Putamen (tissue), 1 donor: Measurements from ENCODE around the gene RFX3.

ENCODE experiments used
- DNase-seq: peaks from one replicate; pipeline ENCODE4 v3.0.0-alpha.2; 2016; ENCODE audit warnings: low spot score

The RFX3 gene

GRCh38 chr9:3513265-3513818, 12.5 kb downstream of the RFX3 start:
- DNase-seq: no peak

GRCh38 chr9:3511551-3511950, 14.2 kb downstream of the RFX3 start:
- no peak for DNase-seq

GRCh38 chr9:3510796-3511195, 15.0 kb downstream of the RFX3 start:
- DNase-seq: no peak

- DNase-seq: no peak
These were observed 15.9 kb downstream of the RFX3 start for GRCh38 chr9:3509926-3510325.

GRCh38 chr9:3508521-3509291, 17.1 kb downstream of the RFX3 start:
- DNase-seq: peak; percentile 17

- DNase-seq: no peak
These were observed 17.7 kb downstream of the RFX3 start for GRCh38 chr9:3508078-3508431.

GRCh38 chr9:3507395-3508077, 18.3 kb downstream of the RFX3 start:
- peak; percentile 12 for DNase-seq

- DNase-seq: no peak
These were observed 19.6 kb downstream of the RFX3 start for GRCh38 chr9:3506164-3506563.

- DNase-seq: no peak
These were observed 23.0 kb downstream of the RFX3 start for GRCh38 chr9:3502560-3503398.

GRCh38 chr9:3500044-3500443, 25.8 kb downstream of the RFX3 start:
- no peak for DNase-seq

- DNase-seq: no peak
These were observed 27.1 kb downstream of the RFX3 start for GRCh38 chr9:3498691-3499090.

GRCh38 chr9:3497857-3498256, 27.9 kb downstream of the RFX3 start:
- no peak for DNase-seq

- no peak for DNase-seq
These were observed 28.4 kb downstream of the RFX3 start for GRCh38 chr9:3497401-3497800.

- no peak for DNase-seq
These were observed 29.9 kb downstream of the RFX3 start for GRCh38 chr9:3495855-3496254.

- DNase-seq: no peak
These were observed 33.6 kb downstream of the RFX3 start for GRCh38 chr9:3492214-3492613.

- no peak for DNase-seq
These were observed 34.4 kb downstream of the RFX3 start for GRCh38 chr9:3491450-3491849.

GRCh38 chr9:3490957-3491356, 34.8 kb downstream of the RFX3 start:
- no peak for DNase-seq

GRCh38 chr9:3482578-3482977, 43.2 kb downstream of the RFX3 start:
- DNase-seq: no peak

- DNase-seq: no peak
These were observed 45.5 kb downstream of the RFX3 start for GRCh38 chr9:3480353-3480655.

- DNase-seq: no peak
These were observed 46.1 kb downstream of the RFX3 start for GRCh38 chr9:3479514-3480352.

- no peak for DNase-seq
These were observed 47.2 kb downstream of the RFX3 start for GRCh38 chr9:3478549-3478953.
